Tibial nerve (tissue), 4 donors: Measurements from ENCODE around the gene ZNF516.

ENCODE experiments used
- CTCF ChIP-seq, 5 experiments: fragments of 200-600 bp in 3 of 5; fragments of 450-650 bp in 2 of 5; sonication (generic) in 3 of 5; IDR thresholded peaks; one replicate each; pipeline ENCODE4 v1.5.1; 2016 to 2019; ENCODE audit warnings: antibody characterized with exemption in 5 of 5, mild to moderate bottlenecking in 3 of 5, moderate library complexity in 2 of 5
- EP300 ChIP-seq, 2 donors: sonication (generic); formaldehyde crosslinking; IDR thresholded peaks; one replicate each; pipeline ENCODE4 v1.6.1; 2017; ENCODE audit warnings: antibody characterized with exemption in 2 of 2, mild to moderate bottlenecking in 1 of 2
- POLR2A ChIP-seq, 2 donors: fragments of 450-650 bp; IDR thresholded peaks; one replicate each; pipeline ENCODE4 v1.6.1; 2017; ENCODE audit warnings: antibody characterized with exemption in 2 of 2, mild to moderate bottlenecking in 2 of 2, moderate library complexity in 2 of 2

DNA sequence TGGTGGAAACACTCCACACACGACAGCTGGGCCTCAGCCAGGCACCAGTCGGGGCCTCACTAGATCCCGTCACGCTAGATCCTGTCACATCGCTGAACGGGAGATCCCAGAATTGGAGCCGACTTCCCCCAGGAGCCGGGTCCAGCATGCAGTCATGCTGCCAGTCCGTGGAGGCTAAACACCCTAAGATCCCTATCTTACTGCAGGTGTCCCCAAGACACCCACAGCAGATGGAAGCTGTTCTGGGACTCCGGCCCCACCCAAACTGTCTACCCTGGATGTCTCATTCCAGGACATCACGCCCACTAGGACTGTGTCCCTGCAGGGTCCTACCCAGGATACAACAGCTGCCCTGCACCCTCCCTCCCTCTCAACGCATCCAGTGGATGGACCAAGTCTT is 23.4 kb downstream of the ZNF516 start:
- TF ChIP-seq CTCF (IDR thresholded peaks at IDR 0.05) (no peak), EP300 (IDR thresholded peaks at IDR 0.05) (no peak), POLR2A (IDR thresholded peaks at IDR 0.05) (no peak)
